Central memory CD4-positive, alpha-beta T cell (primary cell): ENCODE measurements around the gene ARHGEF17.
"Not testable (repeated sequence)": the region's sequence is repeated elsewhere in the genome, so short reads cannot be mapped to it uniquely, and the experiment has no call there.

ENCODE experiments used
- DNase-seq: peaks from one replicate; pipeline ENCODE4 v3.0.0; 2022

Gene ARHGEF17

DNA sequence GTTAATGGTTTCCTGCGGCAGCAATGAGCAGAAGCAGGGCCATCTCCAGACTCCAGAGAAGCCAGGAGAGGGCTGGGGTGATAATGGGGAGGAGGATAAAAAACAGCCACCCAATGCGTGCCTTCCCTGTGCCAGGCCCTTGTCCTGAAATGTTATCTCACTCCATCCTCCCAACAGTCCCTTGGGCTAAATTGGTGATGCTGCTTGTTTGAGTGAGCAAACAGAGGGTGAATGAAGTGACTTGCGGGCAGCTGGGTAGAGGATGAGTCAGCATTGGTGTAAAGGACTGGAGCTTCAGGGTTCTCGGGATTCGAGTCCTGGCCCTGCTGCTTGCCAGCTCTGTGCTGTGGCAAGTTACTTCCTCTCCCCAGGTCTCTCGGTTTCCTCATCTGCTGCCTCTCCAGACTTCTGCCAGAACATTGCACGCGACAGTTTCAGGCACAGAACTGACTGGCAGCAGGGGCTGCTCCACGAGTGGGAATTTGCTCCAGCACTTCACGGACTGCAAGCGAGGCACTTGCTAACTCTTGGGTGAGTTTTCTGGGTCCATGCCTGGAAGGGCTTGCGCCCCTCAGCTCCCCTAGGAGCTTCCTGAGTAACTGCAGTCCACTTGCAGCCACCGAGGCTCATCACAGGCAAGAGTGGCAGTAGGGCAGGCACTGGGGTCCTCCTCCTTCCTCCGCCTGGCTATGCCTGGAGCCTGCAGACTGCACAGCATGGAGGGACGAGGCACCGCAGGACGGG is 36.0 kb upstream of the ARHGEF17 start, which contains the start of gene P2RY6:
TSS of gene P2RY6 (plus strand) at position 403 of the 744 bp plus-strand sequence. CDS start 24,181 bp downstream, outside the sequence.
- DNase-seq: no peak

DNA sequence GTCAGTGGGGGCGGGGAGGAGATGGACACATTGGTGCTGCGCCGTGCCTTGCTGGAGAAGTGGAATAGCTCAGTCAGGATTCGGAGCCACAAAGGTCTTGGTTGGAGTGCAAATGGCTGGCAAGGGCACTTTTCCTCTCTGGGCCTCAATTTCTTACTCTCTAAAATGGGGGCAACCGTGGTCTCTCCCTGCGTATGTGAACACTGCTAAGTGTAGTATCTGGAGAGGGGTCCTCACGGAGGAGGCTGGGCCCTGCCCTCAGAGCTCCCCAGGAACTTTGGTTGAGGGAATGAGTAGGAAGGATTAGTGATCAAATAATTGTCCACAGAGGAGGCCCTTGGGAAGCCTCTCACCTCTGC is 35.4 kb upstream of the ARHGEF17 start:
- DNase-seq: no peak

DNA sequence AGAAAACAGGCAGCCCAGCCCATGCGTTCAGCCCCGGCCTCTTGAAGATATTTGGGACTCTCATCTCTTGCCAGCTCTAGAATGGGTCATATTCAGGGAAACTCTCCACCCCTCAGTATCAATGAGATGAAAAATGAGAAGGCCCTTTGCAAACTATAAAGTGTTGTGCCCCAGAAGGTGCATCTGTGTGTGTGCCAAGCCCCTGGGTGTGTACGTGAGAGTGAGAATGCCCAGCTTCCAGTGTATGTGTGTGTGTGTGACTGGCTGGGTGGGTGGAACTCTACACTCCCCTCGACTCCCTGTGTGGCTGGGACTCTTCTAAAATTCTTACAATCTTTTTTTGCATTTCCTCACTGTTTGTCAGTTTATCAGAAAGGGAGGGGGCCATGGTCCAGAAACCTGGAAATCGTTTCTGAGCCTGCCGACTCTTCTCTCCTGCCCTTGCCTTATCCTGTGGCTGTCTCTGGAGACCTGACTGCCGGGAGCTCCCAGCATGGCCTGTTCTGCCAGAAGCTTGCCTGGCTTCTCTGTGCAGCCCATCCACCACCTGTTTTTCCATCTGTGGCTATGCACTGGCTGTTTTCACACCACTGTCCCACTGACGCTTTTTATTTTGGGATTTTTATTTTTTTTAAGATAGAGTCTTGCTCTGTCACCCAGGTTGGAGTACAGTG is 34.7 kb upstream of the ARHGEF17 start:
- DNase-seq: no peak

DNA sequence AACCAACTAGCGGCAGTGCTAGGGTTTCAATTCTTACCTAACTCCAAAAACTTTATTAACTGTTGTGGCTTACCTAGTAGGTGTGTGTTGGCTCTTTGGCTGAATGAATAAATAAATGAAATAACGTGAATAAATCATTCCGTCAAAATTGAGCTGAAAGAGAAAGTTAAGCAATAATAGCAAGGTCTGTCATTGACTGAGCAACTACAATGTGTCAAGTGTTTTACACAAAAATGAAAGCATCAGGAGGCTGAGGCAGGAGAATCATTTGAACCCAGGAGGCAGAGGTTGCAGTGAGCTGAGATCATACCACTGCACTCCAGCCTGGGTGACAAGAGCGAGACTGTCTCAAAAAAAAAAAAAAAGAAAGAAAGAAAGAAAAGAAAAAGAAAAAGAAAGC is 33.9 kb upstream of the ARHGEF17 start:
- not testable (repeated sequence) for DNase-seq

DNA sequence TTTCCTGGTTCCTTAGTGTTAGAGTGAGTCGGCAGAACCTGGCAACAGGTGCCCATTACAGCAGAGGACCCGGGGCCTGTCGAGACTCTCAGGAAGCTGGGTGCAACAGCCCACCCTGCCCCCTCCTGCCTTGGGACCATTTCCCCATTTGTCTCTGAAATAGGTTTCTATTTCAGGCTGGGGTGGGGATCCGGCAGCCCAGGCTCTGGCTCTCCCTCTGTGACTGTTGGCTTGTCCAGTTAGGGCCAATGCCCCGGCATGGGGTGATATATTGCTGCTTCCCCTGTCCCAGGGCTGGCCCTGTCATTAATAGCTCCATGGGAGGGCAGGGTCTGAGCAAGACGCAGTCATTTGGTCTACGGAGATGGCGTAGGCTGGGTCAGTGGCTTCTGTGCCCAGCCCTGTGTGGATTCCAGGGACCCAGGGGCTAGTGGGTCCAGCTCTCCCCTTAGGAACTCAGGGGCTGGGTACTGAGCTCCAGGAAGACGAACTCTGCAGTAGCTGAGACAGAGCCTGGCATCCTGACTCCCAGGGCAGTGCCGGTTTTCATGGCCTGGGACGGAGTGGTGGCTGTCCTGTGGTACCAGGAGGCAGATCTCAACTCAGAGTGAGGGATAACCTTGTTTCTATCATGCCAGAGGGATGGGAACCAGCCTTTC is 33.2 kb upstream of the ARHGEF17 start:
- DNase-seq: no peak

DNA sequence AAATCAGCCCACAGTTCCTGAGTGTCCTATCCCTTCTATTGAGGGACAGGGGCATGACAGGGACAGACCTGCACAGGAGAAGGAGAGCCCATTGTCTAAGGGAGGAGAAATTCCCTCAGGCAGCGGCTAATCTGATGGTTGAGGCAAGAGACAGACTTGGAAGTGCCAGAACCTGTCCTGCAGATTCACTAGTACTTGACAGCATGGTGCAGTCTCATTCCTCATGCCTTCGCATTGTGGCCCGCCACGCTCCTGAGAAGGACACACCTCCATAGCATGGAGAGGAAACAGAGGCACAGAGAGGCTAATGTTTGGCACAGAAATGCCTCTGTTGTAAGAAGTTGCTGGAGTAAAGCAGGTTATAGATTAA is 32.7 kb upstream of the ARHGEF17 start:
- no peak for DNase-seq

DNA sequence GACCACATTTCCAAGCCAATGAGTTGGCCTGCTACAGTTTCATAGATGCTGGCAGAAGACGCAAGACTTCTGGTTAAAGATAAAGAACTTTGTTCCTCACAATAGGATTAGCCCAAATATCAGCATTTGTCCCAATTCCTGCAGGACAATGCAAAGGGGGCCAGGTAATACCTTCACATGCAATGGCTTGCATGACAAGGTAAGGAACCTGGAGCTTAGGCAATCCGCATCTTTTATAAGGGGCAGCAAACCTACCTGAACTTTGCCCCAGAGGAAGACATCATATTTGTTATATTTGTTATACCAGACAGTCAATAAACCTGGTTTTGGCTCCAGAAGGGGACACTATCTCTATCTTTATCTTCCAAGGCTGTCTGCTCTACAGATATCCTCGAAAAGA is 30.6 kb upstream of the ARHGEF17 start:
- DNase-seq: no peak

DNA sequence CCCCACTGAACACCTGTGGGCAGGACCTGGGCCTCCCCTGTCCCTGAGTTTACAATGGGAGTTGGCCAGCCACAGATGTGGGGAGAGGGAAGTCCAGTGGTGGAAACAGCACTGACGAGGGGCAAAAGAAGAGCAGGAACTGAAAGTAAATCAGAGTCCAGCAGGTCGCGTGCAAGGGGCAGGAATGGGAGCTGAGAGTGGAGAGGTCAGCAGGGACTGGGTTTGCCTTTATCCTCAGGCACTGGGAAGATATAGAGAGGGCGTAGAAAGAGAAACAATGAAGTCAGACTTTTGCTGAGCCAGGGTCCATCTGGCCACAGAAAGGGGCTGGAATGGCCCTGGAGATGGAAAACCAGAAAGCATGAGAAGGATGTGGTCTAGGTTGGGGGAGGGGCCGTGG is 27.4 kb upstream of the ARHGEF17 start:
- no peak for DNase-seq

DNA sequence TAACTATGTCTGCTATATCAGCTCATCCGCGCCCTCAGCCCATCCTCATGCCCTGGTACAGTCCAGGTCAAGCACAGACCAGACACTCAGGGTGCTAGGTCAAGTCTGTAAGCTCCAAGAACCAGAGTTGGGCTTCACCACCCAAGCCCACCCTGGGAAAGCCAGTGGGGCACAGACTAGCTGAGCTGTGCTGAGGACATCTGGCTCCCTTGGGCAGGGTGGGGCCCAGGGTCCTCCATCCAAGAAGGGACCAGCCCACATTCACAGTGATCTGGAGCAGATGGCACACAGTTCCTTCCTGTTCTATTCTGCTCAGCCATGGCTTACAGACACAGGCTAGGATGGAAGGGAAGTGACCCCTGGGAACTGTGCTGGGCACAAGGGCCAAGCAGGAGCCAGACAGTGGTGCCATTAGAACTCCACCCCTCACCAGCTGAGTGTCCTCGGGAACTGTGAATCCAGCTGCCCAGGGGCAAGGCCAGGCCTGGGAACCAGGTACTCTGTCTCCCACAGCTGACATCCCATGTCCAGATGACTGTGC is 26.8 kb upstream of the ARHGEF17 start:
- DNase-seq: no peak

DNA sequence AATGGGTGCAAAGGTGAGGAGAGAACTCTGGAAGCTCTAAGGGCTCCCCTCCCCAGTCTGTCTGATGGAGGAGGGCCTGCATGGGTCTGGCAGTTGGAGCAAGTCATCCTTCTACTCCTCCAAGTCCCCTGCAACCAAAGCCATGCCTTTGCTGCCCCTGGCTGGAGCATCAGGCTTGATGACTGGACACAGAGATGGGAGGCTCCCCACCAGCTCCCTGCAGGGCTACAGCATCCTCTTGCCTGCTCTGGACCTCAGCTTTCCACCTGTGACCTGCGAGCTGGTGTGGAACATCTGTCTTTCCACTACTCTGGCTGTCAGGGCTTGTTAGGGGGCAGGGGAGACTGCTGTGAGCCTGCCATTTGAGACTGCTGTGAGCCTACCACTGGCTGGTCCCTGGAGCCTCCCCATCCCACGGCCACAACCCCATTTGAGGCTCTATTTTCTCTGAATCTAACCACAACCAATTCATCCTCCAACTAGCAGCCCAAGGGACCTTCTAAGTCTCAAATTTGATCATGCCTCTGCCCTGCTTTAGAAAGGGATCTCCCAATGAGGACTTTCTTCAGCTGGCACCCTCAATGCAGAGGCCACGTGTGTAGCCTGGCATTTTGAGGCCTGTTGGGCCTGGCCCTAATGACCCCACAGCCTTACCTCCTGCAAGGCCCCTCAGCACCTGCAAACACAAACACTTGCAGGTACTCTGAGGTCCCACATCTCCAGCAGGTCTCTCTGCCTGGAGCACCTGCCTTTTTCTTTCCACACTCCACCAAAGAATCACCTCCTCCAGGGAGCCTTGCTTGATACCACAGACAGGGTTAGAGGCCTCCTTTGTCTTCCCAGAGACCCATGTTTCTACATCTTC is 26.0 kb upstream of the ARHGEF17 start:
- DNase-seq: no peak

DNA sequence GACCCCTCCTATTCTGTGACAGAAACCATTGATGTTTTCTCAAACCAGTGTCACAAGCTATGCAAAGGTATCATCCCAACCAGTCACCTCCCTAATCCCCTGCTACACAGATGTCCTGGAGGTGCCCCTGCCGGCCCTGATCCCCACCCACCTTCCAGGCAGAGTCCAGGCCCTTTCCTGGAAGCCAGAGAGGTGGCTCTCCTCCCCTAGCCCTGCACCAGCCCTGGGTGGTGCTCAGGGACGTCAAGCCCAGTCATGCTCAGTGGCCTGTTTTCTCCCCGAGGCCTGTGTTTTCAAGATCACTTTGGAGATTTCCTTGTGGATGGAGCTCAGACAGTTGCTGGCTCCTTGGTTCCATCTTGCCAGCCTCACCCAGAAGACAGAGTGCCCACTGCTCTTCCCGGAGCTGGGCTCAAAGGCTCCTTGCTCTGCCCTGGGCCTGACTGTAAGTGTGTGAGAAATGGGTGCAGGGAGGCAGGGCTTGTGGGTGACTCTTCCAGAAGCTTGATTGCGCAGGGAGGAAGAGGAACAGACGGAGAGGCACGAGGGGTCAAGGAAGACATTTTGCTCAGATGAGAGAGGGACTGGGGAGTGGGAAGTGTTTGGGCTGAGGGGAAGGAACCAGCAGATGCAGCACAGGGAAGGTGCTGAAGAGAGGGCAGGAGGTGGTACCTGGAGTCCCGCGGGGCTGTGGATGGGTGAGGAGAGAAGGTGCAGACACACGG is 24.6 kb upstream of the ARHGEF17 start:
- no peak for DNase-seq

DNA sequence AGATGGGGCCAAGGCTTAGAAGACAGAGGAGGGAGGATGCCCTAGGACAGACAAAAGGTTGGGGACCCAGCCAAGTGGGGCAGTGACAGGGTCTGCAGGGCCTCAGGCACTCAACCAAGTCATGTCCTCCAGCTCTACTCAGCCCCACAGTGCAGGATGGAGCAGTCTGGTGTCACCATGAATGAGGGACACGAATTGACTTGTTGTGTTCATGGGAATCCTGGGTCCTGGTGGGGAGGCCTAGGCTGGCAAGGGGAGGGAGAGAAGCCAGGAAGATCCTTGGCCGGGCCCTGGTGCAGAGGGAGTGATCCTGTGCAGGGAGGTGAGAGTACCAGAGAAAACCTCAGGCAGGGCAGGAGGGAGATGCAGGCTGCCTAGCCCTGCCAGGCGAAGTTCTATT is 24.0 kb upstream of the ARHGEF17 start:
- DNase-seq: no peak

DNA sequence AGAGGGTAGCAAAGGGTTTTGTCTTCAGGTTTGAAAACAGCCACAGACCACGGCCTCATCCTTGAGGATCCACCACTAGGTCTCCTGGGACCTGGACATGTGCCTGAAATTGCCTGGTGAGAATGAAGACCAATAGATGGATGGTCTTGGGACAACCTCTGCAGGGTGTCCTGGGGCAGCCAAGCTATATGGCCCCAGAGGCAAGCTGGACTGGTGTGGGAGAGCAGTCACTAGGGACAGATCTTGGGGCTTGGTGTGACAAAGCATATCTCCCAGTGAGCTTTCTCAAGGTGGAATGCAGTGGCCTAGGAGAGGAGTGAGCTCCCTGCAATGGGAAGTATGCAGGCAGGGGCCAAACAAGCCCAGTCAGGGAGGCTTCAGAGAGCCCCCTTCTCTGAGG is 22.4 kb upstream of the ARHGEF17 start:
- no peak for DNase-seq

DNA sequence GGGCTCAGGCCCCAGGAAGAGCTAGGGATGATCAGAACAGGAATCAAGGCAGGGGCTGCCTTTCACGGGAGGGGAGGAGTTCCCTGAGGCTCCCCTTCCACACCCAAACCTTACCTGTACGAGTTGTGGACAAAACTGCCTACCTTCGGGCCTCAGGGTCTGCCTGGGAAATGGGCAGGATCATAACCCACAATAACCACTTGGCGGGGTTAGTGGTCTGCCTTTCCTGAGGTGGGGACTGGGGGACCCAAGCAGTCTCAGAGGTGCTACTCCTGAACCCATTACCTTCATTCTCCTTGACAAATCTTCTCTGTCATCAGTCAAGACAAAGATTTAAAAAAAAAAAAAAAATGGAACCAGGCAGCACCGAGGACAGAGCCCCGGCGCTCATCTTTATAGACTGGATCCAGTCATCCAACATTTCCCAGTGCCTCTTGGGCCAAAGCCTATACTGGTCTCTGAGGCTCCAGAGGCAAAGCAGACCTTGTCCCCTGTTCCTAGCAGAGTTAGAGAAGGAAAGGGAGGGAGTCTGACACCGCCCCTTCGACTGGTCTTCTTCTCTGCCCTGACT is 21.8 kb upstream of the ARHGEF17 start:
- DNase-seq: no peak

DNA sequence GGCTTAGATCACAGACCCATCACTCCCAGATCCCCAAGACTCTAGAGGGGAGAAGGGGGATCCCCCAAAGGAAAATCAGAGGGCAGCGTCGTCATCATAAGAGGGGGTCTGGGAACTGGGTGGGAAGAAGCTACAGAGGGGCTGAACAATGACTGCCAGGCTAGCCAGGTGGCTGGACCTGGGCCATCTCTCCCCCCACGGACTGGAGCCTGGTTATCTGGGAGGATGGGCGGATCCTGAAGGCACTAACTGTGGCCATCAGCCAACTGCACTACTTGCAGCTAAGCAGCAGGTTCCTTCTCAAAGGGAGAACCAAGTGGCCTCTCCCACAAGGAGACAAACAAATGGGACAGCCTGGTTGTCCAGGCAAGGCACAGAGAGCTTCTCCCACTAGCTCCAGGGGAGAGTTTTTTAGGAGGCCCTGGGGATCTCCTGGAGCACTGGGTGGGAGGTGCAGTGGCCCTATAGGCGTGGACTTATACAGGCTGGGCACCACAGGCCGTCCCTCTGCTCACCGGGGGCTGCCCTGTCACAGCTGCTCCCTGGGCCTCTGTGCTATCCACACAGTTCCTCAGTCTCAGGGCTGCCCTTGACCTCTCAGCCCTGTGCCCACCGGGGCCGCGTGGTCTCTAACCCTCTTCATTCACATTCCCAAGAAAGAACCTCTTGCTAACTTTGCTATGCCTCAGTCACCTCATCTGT is 20.5 kb upstream of the ARHGEF17 start:
- DNase-seq: no peak

DNA sequence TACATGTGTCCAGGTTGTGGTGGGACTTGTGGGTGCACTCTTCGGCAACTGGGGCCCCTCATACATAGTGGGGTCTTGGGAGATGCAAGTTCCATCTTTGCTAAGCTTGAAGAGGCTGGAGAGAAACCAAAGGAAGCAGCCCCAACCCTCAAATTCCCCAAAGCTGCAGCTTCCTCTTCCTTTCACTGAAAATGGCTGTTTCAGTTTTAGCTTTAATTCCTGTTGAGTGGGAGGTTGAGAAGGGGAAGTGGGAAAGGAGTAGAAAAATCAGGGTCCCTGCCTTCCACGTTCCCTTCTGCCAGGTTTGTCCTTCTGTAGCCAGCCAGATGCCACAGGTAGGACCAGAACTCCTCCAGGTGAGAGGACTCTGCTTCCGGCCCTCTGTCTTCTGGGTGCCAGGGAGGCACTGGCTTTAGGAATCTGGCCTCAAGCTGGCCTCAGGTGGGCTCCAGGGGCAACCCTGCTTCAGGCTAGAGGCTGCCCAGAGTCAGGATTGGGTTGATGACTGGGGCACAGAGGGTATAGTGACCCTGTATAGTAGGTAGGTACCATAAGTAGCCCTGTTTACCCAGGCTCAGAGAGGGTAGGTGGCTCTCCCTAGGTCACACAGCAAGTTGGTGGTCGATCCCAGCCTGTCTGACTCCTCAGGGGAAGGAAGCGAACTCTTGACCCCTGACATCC is 19.7 kb upstream of the ARHGEF17 start:
- no peak for DNase-seq

DNA sequence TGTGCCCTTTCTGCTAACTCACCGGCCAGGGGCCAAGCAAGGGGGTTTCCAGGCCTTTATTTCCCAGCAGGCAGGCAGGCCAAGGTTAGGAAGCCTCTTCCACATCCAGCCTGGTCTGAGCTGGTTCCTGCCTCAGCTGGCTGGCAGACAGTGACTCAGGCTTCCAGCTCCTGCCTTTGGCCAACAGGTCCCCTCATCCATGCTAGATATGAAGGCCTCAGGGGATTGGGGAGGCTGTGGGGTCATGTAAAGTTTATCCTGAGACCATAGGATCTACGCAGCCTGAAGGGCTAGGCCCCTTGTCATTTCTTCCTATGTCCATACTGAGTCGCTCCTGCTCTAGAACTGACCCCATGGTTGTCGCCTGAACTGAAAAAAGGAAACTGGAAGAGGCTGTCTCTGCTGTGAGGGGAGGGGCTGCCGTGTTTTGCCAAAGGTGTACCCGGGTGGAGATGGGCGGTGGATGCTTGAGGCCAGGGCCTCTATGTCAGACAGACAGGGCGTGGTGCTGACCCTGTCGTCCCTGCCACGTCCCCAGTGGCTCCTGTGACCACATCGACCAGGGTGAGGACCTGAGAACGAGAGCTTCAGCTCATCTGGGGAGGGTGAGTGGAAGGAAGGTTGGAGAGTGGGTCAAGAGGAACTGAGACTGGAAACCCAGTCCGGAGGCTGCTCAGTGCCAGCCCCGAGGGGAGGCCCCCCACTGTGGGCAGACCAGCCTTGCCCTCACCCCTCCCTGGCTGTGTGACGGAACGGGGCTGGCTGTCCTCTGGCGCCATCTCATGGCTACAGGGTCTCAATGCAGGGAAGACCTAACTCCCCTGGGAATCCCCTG is 19.0 kb upstream of the ARHGEF17 start:
- peak; percentile 24 for DNase-seq

DNA sequence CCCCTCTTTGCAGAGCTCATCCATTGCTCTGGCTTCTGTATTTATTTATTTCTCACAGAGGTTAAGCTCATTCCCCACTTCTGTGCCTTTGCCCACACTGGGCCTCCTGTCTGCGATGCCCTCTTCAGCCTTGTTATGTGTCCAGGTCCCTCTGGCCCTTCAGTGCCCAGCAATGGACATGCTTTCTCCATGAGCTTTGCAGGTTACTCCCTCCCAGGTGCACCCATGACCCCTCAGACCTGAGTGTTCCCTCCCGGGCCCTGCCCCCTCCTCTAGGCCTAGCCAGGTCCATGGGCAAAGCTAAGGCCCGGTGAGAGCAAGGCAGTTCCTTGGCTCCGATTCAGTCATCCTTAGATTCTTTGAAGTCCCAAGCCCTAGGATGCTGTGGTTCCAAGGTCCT is 17.5 kb upstream of the ARHGEF17 start:
- no peak for DNase-seq

DNA sequence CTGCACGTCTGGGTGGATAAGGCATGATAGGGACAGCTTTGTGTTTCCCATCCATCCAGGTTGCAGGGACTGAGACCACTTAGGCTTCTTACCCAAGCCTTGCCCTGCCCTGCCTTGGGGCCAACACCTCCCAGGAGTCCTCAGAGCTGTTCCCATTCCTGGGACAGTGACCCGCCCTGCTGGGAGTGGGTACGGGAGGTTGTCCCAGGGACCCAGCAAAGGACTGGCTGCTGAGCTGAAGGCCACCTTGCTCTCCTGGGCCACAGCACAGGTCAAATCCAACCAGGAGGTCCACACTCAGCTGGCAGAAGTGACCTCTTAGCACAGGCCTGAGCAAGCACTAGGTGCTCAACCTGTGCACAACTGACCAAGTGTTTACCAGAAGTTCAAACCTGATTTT is 16.9 kb upstream of the ARHGEF17 start:
- DNase-seq: no peak
